Mucosa of descending colon (tissue), 3 donors: Measurements from ENCODE around the gene LIMK1. TPM values are rescaled to one million over a fixed set of nuclear protein-coding genes. Genes with fewer than 3 reads are reported as not detected.

Source experiments
- ATAC-seq: fragments of 200-7000 bp; cut with Tn5 transposase; one replicate; pipeline ENCODE4 v1.9.1; 2020; ENCODE audit warnings: mild to moderate bottlenecking, moderate library complexity
- DNase-seq, 3 donors: peaks; one replicate each; pipeline ENCODE4 v3.0.0-alpha.2; 2020
- H3K36me3 ChIP-seq: fragments of 200-600 bp; one replicate; pipeline ENCODE4 v1.8.0; 2021; ENCODE audit warnings: low read depth, mild to moderate bottlenecking
- H3K4me1 ChIP-seq: fragments of 200-600 bp; one replicate; pipeline ENCODE4 v1.8.0; 2021; ENCODE audit warnings: low read depth, mild to moderate bottlenecking
- H3K4me3 ChIP-seq: fragments of 200-600 bp; one replicate; pipeline ENCODE4 v1.8.0; 2021; ENCODE audit warnings: mild to moderate bottlenecking
- H3K9me3 ChIP-seq: fragments of 200-600 bp; one replicate; pipeline ENCODE4 v1.8.0; 2021; ENCODE audit warnings: mild to moderate bottlenecking
- intact Hi-C, 2 donors: fragments of 100-400 bp; cut with DNase I in 1 of 2; cut with micrococcal nuclease in 1 of 2; formaldehyde crosslinking; loops; one replicate each; pipeline versions ENCODE4 v1.11.0 to v1.11.1; 2022; cut with DNase I, micrococcal nuclease
- total RNA-seq, 3 donors: library from RNA; stranded (reverse); fragmentation: NEBNext Ultra II Directional in 2 of 3; extraction: Animal tissue kit (Norgen Biotek cat#: 25700) in 2 of 3; gene quantifications; one replicate each; pipeline versions ENCODE4 v1.2.1 to v1.2.4, GENCODE V29; 2021 to 2023
- TF ChIP-seq, protein P1 (sequence below): fragments of 200-600 bp; IDR thresholded peaks from one replicate; pipeline ENCODE4 v1.8.0; 2022; ENCODE audit warnings: antibody characterized with exemption, mild to moderate bottlenecking
- donor health status: DM: no; HTN: no; CAD: no; lungs with moderate emphysema.
- donor health status: DM: no; HTN: no; CAD: no.
- donor health status: DM: no; HTN: yes; CAD: no.

Gene LIMK1
- total RNA-seq, 3 donors from 2014 or later: 12.0 to 15.6 (median 12.1) TPM

DNA sequence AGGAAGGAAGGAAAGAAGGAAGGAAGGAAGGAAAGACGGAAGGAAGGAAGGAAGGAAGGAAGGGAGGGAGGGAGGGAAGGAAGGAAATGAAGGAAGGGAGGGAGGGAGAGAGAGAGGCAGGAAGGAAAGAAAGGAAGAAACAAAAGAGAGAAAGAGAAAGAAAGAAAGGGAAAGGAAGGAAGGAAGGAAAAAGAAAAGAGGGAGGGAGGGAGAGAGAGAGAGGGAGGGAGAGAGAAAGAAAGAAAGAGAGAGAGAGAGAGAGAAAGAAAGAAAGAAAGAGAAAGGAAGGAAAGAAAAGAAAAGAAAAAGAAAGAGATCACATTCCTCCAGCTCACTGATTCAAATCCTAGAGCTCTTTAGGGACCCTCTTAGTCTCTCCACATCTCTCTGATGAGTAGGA lies 31.0 kb upstream of the LIMK1 start:
- Histone ChIP-seq H3K9me3 (no peaks in the 10 kb centered on the region), H3K36me3 (no peaks in the 10 kb centered on the region), H3K4me1 (no peaks in the 10 kb centered on the region), H3K4me3 (no peak overlapping the region)
- DNase-seq (no peak), ATAC-seq (no peak)
- TF ChIP-seq, protein P1, sequence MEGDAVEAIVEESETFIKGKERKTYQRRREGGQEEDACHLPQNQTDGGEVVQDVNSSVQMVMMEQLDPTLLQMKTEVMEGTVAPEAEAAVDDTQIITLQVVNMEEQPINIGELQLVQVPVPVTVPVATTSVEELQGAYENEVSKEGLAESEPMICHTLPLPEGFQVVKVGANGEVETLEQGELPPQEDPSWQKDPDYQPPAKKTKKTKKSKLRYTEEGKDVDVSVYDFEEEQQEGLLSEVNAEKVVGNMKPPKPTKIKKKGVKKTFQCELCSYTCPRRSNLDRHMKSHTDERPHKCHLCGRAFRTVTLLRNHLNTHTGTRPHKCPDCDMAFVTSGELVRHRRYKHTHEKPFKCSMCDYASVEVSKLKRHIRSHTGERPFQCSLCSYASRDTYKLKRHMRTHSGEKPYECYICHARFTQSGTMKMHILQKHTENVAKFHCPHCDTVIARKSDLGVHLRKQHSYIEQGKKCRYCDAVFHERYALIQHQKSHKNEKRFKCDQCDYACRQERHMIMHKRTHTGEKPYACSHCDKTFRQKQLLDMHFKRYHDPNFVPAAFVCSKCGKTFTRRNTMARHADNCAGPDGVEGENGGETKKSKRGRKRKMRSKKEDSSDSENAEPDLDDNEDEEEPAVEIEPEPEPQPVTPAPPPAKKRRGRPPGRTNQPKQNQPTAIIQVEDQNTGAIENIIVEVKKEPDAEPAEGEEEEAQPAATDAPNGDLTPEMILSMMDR: no peak
- intact Hi-C loops: no loop called here

DNA sequence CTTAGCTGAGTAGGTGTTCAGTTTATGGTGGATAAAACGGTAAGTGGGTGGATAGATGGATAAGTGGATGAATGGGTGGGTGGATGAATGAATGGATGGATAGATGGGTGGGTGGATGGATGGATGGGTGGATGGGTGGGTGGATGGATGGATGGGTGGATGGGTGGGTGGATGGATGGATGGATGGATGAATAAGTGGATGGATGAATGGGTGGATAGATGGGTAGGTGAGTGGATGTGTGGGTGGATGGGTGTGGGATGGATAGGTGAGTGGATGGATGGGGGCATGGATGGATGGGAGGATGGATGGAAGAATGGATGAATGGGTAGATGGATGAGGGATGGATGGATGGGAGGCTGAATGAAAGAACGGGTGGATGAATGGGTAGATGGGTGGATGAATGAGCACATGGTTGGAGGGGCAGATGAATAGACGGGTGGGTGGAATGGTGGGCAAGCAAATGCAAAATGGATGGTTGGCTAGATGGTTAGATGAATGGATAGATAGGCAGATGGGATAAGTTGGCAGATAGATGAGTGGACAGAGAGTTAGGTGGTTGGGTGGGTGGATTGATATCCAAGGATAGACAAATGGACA lies 29.9 kb upstream of the LIMK1 start:
- Histone ChIP-seq H3K4me3 (no peak overlapping the region), H3K9me3 (no peaks in the 10 kb centered on the region), H3K4me1 (no peaks in the 10 kb centered on the region), H3K36me3 (no peaks in the 10 kb centered on the region)
- ATAC-seq: no peak
- TF ChIP-seq, protein P1: no peak
- intact Hi-C loops: no loop called here
- no peak for DNase-seq

DNA sequence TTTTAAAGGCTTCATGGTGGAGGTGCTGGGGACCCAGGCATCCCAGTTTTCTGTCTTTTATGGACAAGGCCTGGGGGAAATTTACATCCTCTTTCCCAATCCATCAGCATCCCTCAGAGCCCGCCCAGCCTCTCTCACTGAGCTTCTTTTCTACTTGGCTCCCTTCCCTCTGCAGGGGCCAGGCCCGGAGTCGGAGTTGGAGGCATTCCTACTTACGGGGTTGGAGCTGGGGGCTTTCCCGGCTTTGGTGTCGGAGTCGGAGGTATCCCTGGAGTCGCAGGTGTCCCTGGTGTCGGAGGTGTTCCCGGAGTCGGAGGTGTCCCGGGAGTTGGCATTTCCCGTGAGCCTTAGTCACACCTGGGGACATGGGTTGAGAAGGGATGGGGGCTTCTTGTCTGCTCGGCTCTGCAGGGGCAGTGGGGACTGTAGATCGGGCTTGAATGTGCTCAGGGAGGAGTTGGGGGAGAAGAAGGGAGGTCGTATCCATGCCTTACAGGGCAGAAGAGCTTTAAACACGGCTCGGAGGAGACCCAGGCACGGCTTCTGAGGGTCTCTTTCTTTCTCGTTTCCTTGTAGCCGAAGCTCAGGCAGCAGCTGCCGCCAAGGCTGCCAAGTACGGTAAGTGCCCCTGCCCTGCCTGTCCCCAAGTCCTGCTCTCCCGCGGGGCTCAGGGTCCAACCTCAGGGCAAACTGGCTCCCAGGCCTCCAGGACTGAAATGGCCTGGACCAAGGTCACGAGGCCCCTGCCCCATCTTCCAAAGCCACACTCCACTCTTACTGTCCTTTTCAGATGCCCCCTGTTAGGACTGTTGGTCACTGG lies 27.3 kb upstream of the LIMK1 start:
- intact Hi-C loops: no loop called here
- H3K4me1 ChIP-seq: peaks cover 17% of the 10 kb centered on the region
- no peaks in the 10 kb centered on the region for H3K9me3 ChIP-seq
- no peak for ATAC-seq
- DNase-seq: peak in 1 of 3 donors; percentile 20
- H3K4me3 ChIP-seq: no peak overlapping the region
- TF ChIP-seq, protein P1: no peak
- no peaks in the 10 kb centered on the region for H3K36me3 ChIP-seq

DNA sequence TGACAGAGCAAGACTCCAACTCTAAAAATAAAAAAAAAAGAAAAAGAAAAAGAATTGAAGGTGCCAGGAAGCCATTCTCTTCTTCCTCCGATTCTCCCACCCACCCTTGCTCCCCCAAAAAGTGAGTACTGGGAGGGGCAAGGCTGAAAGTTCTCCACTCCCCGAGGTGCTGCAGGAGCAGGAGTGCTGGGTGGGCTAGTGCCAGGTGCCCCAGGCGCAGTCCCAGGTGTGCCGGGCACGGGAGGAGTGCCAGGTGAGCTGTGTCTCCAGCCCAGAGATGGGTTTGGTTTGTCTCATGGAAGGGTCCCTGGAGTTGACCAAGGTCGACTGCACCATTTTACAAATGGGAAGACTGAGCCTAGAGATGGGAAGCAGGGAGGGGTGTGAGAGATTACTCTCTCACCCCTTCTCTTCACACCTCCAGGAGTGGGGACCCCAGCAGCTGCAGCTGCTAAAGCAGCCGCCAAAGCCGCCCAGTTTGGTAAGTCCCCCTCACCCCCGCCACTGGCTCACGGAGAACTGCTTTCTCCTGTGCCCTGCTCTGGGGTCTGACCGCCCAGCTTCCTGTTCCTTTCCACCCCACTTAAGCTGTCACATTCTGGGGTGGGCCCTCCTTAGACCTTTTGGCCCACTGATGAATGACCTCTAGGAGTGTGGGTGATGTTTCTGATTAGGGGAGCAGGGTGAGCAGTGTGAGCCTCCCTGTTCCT lies 26.2 kb upstream of the LIMK1 start:
- ATAC-seq (no peak), DNase-seq (peak in 1 of 3 donors; percentile 25)
- intact Hi-C loops: no loop called here
- Histone ChIP-seq H3K4me1 (peaks cover 20% of the 10 kb centered on the region), H3K9me3 (no peaks in the 10 kb centered on the region), H3K4me3 (no peak overlapping the region), H3K36me3 (no peaks in the 10 kb centered on the region)
- TF ChIP-seq, protein P1: no peak

DNA sequence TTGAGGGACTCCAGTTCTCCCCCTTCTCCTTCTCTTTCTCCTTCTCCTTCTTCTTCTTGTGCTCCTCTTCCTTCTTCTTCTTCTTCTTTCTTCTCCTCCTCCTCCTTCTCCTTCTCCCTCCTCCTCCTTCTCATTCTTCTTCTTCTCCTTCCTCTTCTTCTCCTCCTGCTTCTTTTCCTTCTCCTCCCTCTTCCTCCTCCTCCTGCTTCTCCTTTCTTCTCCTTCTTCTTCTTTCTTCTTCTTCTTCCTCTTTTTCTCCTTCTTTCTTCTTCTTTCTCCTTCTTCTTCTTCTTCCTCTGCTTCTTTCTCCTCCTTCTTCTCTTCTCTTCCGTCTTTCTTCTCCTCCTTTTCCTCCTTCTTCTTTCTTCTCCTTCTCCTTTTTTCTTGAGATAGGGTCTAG lies 25.6 kb upstream of the LIMK1 start:
- TF ChIP-seq, protein P1: no peak
- DNase-seq: no peak

More for the DNA sequence above, 25.6 kb upstream of the LIMK1 start:
- intact Hi-C loops: no loop called here
- H3K4me1 ChIP-seq: peaks cover 26% of the 10 kb centered on the region
- ATAC-seq: no peak
- H3K36me3 ChIP-seq: no peaks in the 10 kb centered on the region
- no peak overlapping the region for H3K4me3 ChIP-seq
- H3K9me3 ChIP-seq: no peaks in the 10 kb centered on the region
